OCI-LY7 (cell line): Measurements from ENCODE around the gene SMPD1.

Source experiments
- EZH2phosphoT487 ChIP-seq: fragments of 200-600 bp; sonication (generic); IDR thresholded peaks from 2 replicates; pipeline ENCODE4 v1.6.1; 2018; ENCODE audit warnings: low read depth, borderline replicate concordance, mild to moderate bottlenecking, mixed run types, antibody characterized with exemption, low read length, moderate library complexity, mixed read lengths
- TF ChIP-seq, protein P1 (sequence below): fragments of 200-600 bp; sonication (generic); conservative IDR thresholded peaks from 2 replicates; pipeline ENCODE4 v1.5.1; 2014; ENCODE audit warnings: mild to moderate bottlenecking, antibody characterized with exemption, low read length, moderate library complexity, mixed read lengths

DNA sequence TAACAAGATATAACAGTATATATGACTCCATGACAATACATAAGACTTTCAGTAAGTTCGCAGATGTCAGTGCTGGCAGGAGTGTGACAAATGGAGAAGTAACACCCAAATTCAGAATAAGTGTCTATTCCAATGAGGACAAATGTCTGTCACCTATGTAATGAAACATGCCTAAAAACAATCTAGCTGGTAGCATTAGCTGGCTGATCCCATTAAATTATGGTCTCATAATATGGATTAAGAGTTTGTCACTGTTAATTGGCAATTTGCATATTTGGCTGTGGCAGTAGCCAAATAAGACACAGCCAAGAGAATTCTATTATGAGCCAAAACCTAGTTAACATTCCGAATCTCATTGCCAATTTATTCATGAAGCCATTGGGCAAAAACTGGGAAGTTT, 39.8 kb upstream of the SMPD1 start:
- TF ChIP-seq, protein P1, sequence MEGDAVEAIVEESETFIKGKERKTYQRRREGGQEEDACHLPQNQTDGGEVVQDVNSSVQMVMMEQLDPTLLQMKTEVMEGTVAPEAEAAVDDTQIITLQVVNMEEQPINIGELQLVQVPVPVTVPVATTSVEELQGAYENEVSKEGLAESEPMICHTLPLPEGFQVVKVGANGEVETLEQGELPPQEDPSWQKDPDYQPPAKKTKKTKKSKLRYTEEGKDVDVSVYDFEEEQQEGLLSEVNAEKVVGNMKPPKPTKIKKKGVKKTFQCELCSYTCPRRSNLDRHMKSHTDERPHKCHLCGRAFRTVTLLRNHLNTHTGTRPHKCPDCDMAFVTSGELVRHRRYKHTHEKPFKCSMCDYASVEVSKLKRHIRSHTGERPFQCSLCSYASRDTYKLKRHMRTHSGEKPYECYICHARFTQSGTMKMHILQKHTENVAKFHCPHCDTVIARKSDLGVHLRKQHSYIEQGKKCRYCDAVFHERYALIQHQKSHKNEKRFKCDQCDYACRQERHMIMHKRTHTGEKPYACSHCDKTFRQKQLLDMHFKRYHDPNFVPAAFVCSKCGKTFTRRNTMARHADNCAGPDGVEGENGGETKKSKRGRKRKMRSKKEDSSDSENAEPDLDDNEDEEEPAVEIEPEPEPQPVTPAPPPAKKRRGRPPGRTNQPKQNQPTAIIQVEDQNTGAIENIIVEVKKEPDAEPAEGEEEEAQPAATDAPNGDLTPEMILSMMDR: no peak
- no peak for TF ChIP-seq EZH2phosphoT487
